Astrocyte of the spinal cord (primary cell): ENCODE results near the gene FBLN2.

Experiments used
- DNase-seq: peaks from one replicate; pipeline ENCODE4 v3.0.0; 2011; ENCODE audit warnings: low read depth, low spot score
- H3K4me3 ChIP-seq: 2 replicates; pipeline ENCODE4 v1.5.1; 2011; ENCODE audit warnings: low read depth, mild to moderate bottlenecking, low read length, moderate library complexity
- CTCF ChIP-seq: IDR thresholded peaks from 2 replicates; pipeline ENCODE4 v1.5.1; 2012; ENCODE audit warnings: low read depth, mild to moderate bottlenecking, low read length, inconsistent platforms
- in situ Hi-C: cut with HindIII; loops from 2 replicates; pipeline ENCODE4 v1.10.0; 2017; ENCODE audit warnings: low sequenced_read_pairs

Gene FBLN2

GRCh38 chr3:13686367-13687160, 137.6 kb downstream of the FBLN2 start:
- no peak for DNase-seq
- in situ Hi-C loops, result no loop called here
- no peak overlapping the region for H3K4me3 ChIP-seq
- no peak for TF ChIP-seq CTCF

- H3K4me3 ChIP-seq, result no peak overlapping the region
- no peak for DNase-seq
- in situ Hi-C loops, result no loop called here
- TF ChIP-seq CTCF, result no peak
Measured at GRCh38 chr3:13687517-13687943, 138.6 kb downstream of the FBLN2 start.
